Liver (tissue), 9 donors: ENCODE measurements around the gene WIZ. TPM values are rescaled to one million over a fixed set of nuclear protein-coding genes. Genes with fewer than 3 reads are reported as not detected.

Experiments
- DNase-seq: peaks from one replicate; pipeline ENCODE4 v3.0.0-alpha.2; 2017; ENCODE audit warnings: low spot score
- H3K27ac ChIP-seq, 2 donors: one replicate each; pipeline ENCODE4 v1.7.0; 2013; ENCODE audit warnings: inconsistent platforms in 2 of 2, low read length in 2 of 2, control low read depth in 1 of 2, low read depth in 1 of 2, mild to moderate bottlenecking in 1 of 2
- H3K27me3 ChIP-seq, 4 donors: one replicate each; pipeline versions ENCODE4 v1.6.1 to v1.7.0; 2013; ENCODE audit warnings: low read length in 3 of 4, inconsistent platforms in 1 of 4, mild to moderate bottlenecking in 1 of 4, moderate library complexity in 1 of 4; ENCODE audit not compliant: control insufficient read depth in 4 of 4, insufficient read depth in 4 of 4
- H3K36me3 ChIP-seq, 4 donors: one replicate each; pipeline versions ENCODE4 v1.6.1 to v1.7.0; 2013; ENCODE audit warnings: low read length in 3 of 4, mild to moderate bottlenecking in 3 of 4, low read depth in 1 of 4, moderate library complexity in 1 of 4; ENCODE audit not compliant: control insufficient read depth in 4 of 4, insufficient read depth in 3 of 4
- H3K4me1 ChIP-seq, 4 donors: one replicate each; pipeline versions ENCODE4 v1.6.1 to v1.7.0; 2013; ENCODE audit warnings: low read length in 3 of 4, mild to moderate bottlenecking in 3 of 4, moderate library complexity in 1 of 4; ENCODE audit not compliant: control insufficient read depth in 4 of 4, insufficient read depth in 4 of 4
- H3K4me3 ChIP-seq, 3 donors: one replicate each; pipeline versions ENCODE4 v1.6.1 to v1.7.0; 2013; ENCODE audit warnings: low read length in 3 of 3, control low read depth in 1 of 3, low read depth in 1 of 3, mild to moderate bottlenecking in 1 of 3
- H3K9ac ChIP-seq, 2 donors: one replicate each; pipeline ENCODE4 v1.7.0; 2013; ENCODE audit warnings: low read length in 2 of 2, mild to moderate bottlenecking in 2 of 2, moderate library complexity in 2 of 2, control low read depth in 1 of 2, low read depth in 1 of 2
- H3K9me3 ChIP-seq, 4 donors: one replicate each; pipeline versions ENCODE4 v1.6.1 to v1.7.0; 2013; ENCODE audit warnings: low read length in 3 of 4; ENCODE audit not compliant: control insufficient read depth in 4 of 4
- CTCF ChIP-seq: fragments of 150-350 bp; IDR thresholded peaks from 2 replicates; pipeline ENCODE4 v1.5.1; 2017; ENCODE audit warnings: improper control_type of control experiment, low read depth, low read length; ENCODE audit not compliant: missing input control
- EGR1 ChIP-seq, 2 donors: IDR thresholded peaks; 2 replicates each; pipeline ENCODE4 v1.6.1; 2016 to 2018; ENCODE audit warnings: antibody characterized with exemption in 2 of 2, low read depth in 2 of 2
- FOXA1 ChIP-seq: IDR thresholded peaks from 2 replicates; pipeline ENCODE4 v1.6.1; 2016; ENCODE audit warnings: antibody characterized with exemption
- FOXA2 ChIP-seq: IDR thresholded peaks from 2 replicates; pipeline ENCODE4 v1.6.1; 2016; ENCODE audit warnings: antibody characterized with exemption
- GABPA ChIP-seq, 2 donors: IDR thresholded peaks in 1 of 2; conservative IDR thresholded peaks in 1 of 2; 2 replicates each; pipeline ENCODE4 v1.6.1; 2016; ENCODE audit warnings: antibody characterized with exemption in 2 of 2, mild to moderate bottlenecking in 1 of 2, moderate library complexity in 1 of 2
- HNF4A ChIP-seq, 2 donors: conservative IDR thresholded peaks; 2 replicates each; pipeline ENCODE4 v1.6.1; 2016; ENCODE audit warnings: antibody characterized with exemption in 2 of 2, mild to moderate bottlenecking in 2 of 2
- HNF4G ChIP-seq: IDR thresholded peaks from 2 replicates; pipeline ENCODE4 v1.6.1; 2016; ENCODE audit warnings: antibody characterized with exemption
- JUND ChIP-seq, 2 donors: IDR thresholded peaks; 2 replicates each; pipeline ENCODE4 v1.6.1; 2016; ENCODE audit warnings: antibody characterized with exemption in 2 of 2
- MAX ChIP-seq: IDR thresholded peaks from 2 replicates; pipeline ENCODE4 v1.6.1; 2016; ENCODE audit warnings: antibody characterized with exemption
- NR2F2 ChIP-seq: IDR thresholded peaks from 2 replicates; pipeline ENCODE4 v1.6.1; 2016; ENCODE audit warnings: antibody characterized with exemption
- RAD21 ChIP-seq, 2 donors: IDR thresholded peaks; 2 replicates each; pipeline ENCODE4 v1.6.1; 2016; ENCODE audit warnings: antibody characterized with exemption in 2 of 2, mild to moderate bottlenecking in 2 of 2
- REST ChIP-seq: IDR thresholded peaks from 2 replicates; pipeline ENCODE4 v1.6.1; 2016; ENCODE audit warnings: antibody characterized with exemption, mild to moderate bottlenecking
- RXRA ChIP-seq, 2 donors: IDR thresholded peaks; 2 replicates each; pipeline ENCODE4 v1.6.1; 2017 to 2018; ENCODE audit warnings: antibody characterized with exemption in 2 of 2, mild to moderate bottlenecking in 1 of 2
- SP1 ChIP-seq: IDR thresholded peaks from 2 replicates; pipeline ENCODE4 v1.6.1; 2018; ENCODE audit warnings: antibody characterized with exemption, mild to moderate bottlenecking
- TAF1 ChIP-seq: conservative IDR thresholded peaks from 2 replicates; pipeline ENCODE4 v1.6.1; 2016; ENCODE audit warnings: antibody characterized with exemption, mild to moderate bottlenecking
- YY1 ChIP-seq: IDR thresholded peaks from 2 replicates; pipeline ENCODE4 v1.6.1; 2016; ENCODE audit warnings: antibody characterized with exemption, mild to moderate bottlenecking
- ZBTB33 ChIP-seq: IDR thresholded peaks from 2 replicates; pipeline ENCODE4 v1.6.1; 2016; ENCODE audit warnings: antibody characterized with exemption
- WGBS: extraction: QIAGEN DNeasy Blood & Tissue Kit; methylation state at CpG from one replicate; pipeline ENCODE4 v1.1.7; 2013; 5-methylcytosine and 5-hydroxymethylcytosine counted together
- polyA plus RNA-seq, 2 donors: library from polyadenylated mRNA; stranded (reverse) in 1 of 2; unstranded in 1 of 2; fragments of 200-250 nt in 1 of 2; fragments of >200 nt in 1 of 2; fragmentation: Nextera tagmentation in 1 of 2; extraction: Ambion mirVana in 1 of 2; gene quantifications; one replicate each; pipeline versions ENCODE4 v1.2.1 to v1.2.3, GENCODE V29; 2013 to 2015
- total RNA-seq, 2 donors: library from RNA; depleted of rRNA; stranded (reverse); fragments of >200 nt; gene quantifications; one replicate each; pipeline ENCODE4 v1.2.3, GENCODE V29; 2014
- donor health status: healthy.
- donor health status: healthy.
- donor health status: healthy.
- donor health status: healthy.
- donor health status: healthy.

The WIZ gene
- total and polyA plus RNA-seq, 4 donors, result 3.8 to 12.7 (median 8.6) TPM

- H3K27ac ChIP-seq, result no peak overlapping the region
- no peaks in the 10 kb centered on the region for H3K4me1 ChIP-seq
- H3K4me3 ChIP-seq, result no peak overlapping the region
- 96% methylated on average over 8 of the region's 8 CpGs for whole genome bisulfite sequencing
- no peak for TF ChIP-seq NR2F2
- TF ChIP-seq MAX, result no peak
- no peak for TF ChIP-seq JUND (IDR thresholded peaks at IDR 0.05)
- no peak for TF ChIP-seq REST
- TF ChIP-seq EGR1 (IDR thresholded peaks at IDR 0.05; ENCODE audit: low read depth in 2 of 2), result no peak
- no peak for TF ChIP-seq HNF4A (conservative IDR thresholded peaks at IDR 0.05)
- TF ChIP-seq CTCF, result no peak
- TF ChIP-seq RXRA (IDR thresholded peaks at IDR 0.05), result no peak
- TF ChIP-seq SP1, result no peak
- TF ChIP-seq ZBTB33, result no peak
- no peak for TF ChIP-seq RAD21 (IDR thresholded peaks at IDR 0.05)
- TF ChIP-seq FOXA1, result no peak
- no peaks in the 10 kb centered on the region for H3K27me3 ChIP-seq
- no peak overlapping the region for H3K9ac ChIP-seq
- no peak for DNase-seq
- H3K9me3 ChIP-seq, result no peaks in the 10 kb centered on the region
- peaks cover 32 to 81% (median 60%) of the 10 kb centered on the region in 4 donors for H3K36me3 ChIP-seq
Measured at GRCh38 chr19:15399234-15399515, 50.6 kb downstream of the WIZ start.

GRCh38 chr19:15398501-15399233 is 51.1 kb downstream of the WIZ start:
- peaks cover 32 to 80% (median 61%) of the 10 kb centered on the region in 4 donors for H3K36me3 ChIP-seq
- no peak overlapping the region for H3K9ac ChIP-seq
- H3K27me3 ChIP-seq, result no peaks in the 10 kb centered on the region
- H3K4me3 ChIP-seq, result no peak overlapping the region
- WGBS, result 86% methylated on average over 50 of the region's 50 CpGs
- H3K4me1 ChIP-seq, result no peaks in the 10 kb centered on the region
- DNase-seq, result no peak
- no peaks in the 10 kb centered on the region for H3K9me3 ChIP-seq
- H3K27ac ChIP-seq, result no peak overlapping the region
- TF ChIP-seq FOXA2 (no peak), REST (no peak), NR2F2 (no peak), RAD21 (IDR thresholded peaks at IDR 0.05) (no peak), TAF1 (no peak), HNF4G (no peak), FOXA1 (no peak), MAX (no peak), GABPA (IDR thresholded peaks at IDR 0.05 in 1 of 2, conservative IDR thresholded peaks at IDR 0.05 in 1 of 2) (no peak), RXRA (IDR thresholded peaks at IDR 0.05) (no peak), ZBTB33 (no peak), EGR1 (IDR thresholded peaks at IDR 0.05; ENCODE audit: low read depth in 2 of 2) (no peak), JUND (IDR thresholded peaks at IDR 0.05) (no peak), YY1 (no peak)
